ENCODE measurements around the gene TREH.

Gene TREH

DNA sequence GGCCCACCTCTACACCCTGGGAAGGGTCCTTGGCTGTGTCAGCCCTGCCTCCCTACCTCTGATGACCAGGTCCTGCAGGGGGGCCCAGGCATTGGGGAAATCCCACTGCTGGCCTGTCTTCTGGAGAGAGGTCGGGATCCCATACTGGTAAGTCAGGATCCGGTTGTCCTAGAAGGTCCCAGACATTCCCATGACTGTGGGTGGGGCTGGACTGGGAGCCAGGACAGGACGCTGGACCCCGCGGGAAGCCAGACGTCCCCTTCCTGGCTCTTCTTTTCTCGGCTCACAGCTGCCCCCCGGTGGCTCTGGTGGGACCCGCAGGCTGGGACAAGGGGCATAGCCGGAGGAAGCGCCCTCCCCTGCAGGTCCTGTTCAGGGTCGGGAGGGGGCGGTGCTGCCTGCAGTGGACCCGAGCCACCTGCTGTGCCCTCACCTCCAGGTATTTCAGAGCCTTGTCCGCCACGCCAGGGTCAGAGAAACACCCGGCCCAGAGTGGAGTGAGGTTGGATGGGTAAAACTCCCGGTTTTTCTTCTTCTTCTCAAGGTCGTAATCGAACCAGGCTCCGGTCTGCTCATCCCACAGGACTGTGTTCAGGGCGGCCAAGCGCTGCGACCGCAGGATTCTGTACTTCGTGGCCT, 20.0 kb downstream of the TREH start:
- DNase-seq (ENCODE audit: low read depth), result peak; percentile 75
- no peak overlapping the region for H3K4me3 ChIP-seq (ENCODE audit: control insufficient read depth, low read depth, low read length)
- TF ChIP-seq, protein P1, sequence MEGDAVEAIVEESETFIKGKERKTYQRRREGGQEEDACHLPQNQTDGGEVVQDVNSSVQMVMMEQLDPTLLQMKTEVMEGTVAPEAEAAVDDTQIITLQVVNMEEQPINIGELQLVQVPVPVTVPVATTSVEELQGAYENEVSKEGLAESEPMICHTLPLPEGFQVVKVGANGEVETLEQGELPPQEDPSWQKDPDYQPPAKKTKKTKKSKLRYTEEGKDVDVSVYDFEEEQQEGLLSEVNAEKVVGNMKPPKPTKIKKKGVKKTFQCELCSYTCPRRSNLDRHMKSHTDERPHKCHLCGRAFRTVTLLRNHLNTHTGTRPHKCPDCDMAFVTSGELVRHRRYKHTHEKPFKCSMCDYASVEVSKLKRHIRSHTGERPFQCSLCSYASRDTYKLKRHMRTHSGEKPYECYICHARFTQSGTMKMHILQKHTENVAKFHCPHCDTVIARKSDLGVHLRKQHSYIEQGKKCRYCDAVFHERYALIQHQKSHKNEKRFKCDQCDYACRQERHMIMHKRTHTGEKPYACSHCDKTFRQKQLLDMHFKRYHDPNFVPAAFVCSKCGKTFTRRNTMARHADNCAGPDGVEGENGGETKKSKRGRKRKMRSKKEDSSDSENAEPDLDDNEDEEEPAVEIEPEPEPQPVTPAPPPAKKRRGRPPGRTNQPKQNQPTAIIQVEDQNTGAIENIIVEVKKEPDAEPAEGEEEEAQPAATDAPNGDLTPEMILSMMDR (conservative IDR thresholded peaks at IDR 0.05; ENCODE audit: control insufficient read depth, insufficient read depth, low read depth, low read length), result peak; percentile 72

DNA sequence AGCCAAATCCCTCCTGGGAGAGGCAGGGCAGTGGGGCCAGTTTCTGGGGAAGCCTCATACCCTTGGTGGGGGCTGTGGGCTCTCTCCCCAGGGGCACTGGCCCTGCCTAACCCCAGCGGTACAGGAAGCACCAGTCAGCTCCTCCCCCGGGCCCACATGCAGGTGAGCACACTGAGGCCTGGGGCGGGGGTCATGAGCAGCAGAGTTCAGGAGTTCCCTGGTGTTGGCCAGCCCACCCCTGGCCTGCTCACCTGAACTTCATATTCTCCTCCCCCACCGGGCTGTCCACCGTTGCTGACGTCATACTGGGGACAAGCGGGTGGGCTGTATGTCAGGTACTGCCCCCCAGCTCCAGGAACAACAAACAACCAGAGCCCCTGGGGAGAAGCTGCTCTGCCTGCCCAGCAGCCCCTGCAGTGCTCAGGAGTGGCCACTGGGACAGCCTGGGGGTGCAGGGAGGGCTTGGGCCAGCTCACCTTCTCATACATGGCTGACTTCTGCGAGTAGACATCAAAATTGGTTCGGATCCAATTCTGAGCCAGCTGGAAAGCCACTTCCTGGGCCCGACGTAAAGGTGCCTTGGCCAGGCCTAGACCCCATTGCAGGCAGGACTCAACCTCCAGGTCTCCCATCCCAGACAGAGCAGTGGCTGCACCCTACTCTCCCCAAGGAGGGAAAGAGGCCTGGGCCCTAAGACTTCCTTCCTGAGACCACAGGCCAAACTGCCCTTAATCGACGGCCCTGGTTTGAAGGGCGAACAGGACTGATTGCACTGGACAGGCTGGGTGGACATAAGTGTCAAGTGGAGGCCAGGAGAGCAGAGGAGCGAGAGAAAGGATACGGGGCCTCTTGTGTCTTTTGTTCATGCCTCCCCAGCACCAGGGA, 20.8 kb downstream of the TREH start:
- TF ChIP-seq, protein P1 (conservative IDR thresholded peaks at IDR 0.05; ENCODE audit: control insufficient read depth, insufficient read depth, low read depth, low read length), result peak; percentile 9
- no peak for DNase-seq (ENCODE audit: low read depth)
- no peak overlapping the region for H3K4me3 ChIP-seq (ENCODE audit: control insufficient read depth, low read depth, low read length)

DNA sequence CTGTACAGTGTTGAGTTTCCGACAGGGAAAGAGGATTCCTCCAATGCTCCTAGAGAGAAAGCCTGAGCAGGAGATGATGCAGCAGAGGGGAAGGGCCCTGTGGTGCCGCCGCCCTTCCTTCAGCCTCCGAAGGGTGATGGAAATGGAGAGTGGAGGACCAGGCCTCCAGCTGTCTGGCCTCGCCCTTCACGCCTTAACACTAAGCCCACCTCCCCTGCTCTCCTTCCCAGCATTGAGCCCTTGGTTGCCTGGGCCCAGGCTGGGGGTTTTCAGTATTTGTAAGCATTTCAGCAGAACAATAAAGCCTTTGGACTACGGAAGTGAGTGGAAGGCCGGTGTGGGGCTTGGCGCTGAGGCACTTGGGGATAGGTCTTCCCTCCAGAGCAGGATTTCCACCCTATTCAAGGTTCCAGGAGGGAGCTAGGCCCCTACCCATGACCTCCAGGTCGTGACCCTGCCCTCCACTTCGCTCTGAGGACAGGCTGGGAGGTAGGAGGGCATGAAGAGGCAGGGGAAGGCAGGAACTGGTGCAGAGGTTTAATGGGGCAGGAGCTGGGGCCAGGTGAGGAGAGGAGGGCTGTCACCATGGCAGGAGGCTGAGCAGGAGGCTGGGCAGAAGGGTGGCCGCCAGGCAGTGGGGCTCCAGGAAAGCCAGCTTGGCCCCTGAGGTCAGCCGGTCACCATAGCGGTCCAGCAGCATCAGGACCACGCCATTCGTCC, 21.6 kb downstream of the TREH start:
- no peak overlapping the region for H3K4me3 ChIP-seq (ENCODE audit: control insufficient read depth, low read depth, low read length)
- TF ChIP-seq, protein P1 (conservative IDR thresholded peaks at IDR 0.05; ENCODE audit: control insufficient read depth, insufficient read depth, low read depth, low read length), result no peak

GRCh38 chr11:118657238-118657637, 22.2 kb downstream of the TREH start:
- TF ChIP-seq, protein P1 (conservative IDR thresholded peaks at IDR 0.05; ENCODE audit: control insufficient read depth, insufficient read depth, low read depth, low read length), result no peak
- no peak overlapping the region for H3K4me3 ChIP-seq (ENCODE audit: control insufficient read depth, low read depth, low read length)

More for the DNA sequence above, 21.6 kb downstream of the TREH start:
- DNase-seq (ENCODE audit: low read depth), result no peak

DNA sequence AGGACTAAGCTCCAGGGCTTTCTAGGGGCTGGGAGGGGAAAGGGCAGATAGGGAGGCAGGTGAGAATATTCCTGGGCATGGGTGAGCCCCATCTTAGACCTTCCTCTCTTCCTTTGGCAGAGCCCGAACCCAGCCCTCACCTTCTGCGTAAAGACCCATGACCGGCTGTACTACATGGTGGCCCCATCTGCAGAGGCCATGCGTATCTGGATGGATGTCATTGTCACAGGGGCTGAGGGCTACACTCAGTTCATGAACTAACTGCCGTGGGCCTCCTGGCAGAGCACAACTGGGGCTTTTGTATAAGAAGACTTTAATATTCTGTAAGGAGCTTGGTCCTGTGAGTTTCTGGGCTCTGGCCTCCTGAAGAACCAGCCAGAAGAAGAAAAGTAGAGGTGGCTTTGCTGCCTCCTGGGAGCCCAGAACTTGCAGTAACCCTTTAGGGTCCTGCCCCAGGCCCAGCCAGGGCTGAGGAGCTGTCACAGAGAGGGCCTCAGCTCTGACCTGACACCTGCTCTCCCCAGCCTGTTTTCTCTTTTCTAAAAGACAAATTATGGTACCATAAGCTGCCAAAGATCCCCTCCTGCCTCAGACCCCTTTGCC, 22.8 kb downstream of the TREH start:
- TF ChIP-seq, protein P1 (conservative IDR thresholded peaks at IDR 0.05; ENCODE audit: control insufficient read depth, insufficient read depth, low read depth, low read length), result no peak
- no peak for DNase-seq (ENCODE audit: low read depth)
- H3K4me3 ChIP-seq (ENCODE audit: control insufficient read depth, low read depth, low read length), result no peak overlapping the region

More at GRCh38 chr11:118657238-118657637, 22.2 kb downstream of the TREH start:
- DNase-seq (ENCODE audit: low read depth), result no peak

GRCh38 chr11:118655486-118656190, 23.8 kb downstream of the TREH start:
- TF ChIP-seq, protein P1 (conservative IDR thresholded peaks at IDR 0.05; ENCODE audit: control insufficient read depth, insufficient read depth, low read depth, low read length), result no peak
- no peak for DNase-seq (ENCODE audit: low read depth)
- H3K4me3 ChIP-seq (ENCODE audit: control insufficient read depth, low read depth, low read length), result no peak overlapping the region
